ENCODE data around the gene TECR. TPM values are rescaled to one million over a fixed set of nuclear protein-coding genes. Genes with fewer than 3 reads are reported as not detected.
A peak's percentile ranks its signal among the peaks of the same experiment; 100 is the strongest.

Gene TECR
- total RNA-seq, 4 donors from 2014 or later, result 75.5 to 126 (median 99.0) TPM

DNA sequence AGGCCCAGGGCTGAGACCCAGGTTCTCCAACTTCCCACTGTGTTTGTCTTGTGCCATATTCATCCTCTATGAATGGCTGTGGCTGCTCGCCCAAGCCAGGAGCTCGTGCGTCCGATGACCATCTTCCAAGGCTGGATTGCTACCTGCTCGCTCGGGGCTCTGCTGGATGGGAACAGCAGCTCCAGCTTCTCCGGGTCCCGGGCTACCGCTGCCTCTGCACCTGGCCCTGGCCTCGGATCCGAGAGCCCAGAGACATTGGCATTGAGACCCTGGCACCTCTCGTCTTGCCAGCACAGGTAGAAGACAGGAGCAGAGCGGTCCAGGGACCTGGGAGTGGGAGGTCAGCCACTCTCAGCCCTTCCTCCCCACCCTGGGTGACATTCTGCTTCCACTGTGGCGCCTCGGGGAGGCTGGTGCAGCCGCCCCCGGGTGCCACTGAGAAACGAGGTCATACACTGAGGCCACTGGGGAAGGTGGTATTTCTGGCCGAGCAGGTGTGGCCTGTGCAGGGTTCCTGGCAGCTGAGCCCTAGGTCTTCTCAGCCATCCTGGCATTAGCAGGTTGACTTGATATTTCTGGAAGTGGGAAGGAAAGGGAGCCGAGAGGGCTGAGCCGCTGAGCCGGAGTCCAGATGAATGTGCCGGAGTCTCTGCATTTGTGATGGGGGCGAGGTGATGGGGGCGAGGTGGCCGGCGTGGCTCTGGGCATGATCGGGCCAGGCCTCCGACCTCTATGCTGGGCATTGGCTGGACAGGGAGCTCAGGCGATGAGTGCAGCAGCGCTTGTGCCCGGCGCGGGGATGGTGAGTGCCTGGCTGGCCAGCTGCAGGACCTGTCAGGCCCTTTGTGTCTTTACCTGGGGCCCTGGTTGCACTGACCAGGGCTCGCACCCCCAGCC lies 23.9 kb downstream of the TECR start:
- 90 to 97% methylated on average over 16 to 20 of the region's 35 CpGs for WGBS, 2 donors
- Histone ChIP-seq H3K4me3 (replicated peaks in 1 of 3) (no peak overlapping the region), H3K9me3 (no peaks in the 10 kb centered on the region), H3K27me3 (no peaks in the 10 kb centered on the region), H3K27ac (no peak overlapping the region), H3K4me1 (peaks cover 34 to 55% of the 10 kb centered on the region in 2 donors), H3K36me3 (no peaks in the 10 kb centered on the region)
- intact Hi-C loops (cut with DNase I), result loop anchor here (10.0 kb wide), 1 partner anchor 48 kb away; no protein-coding TSS in a partner anchor
- TF ChIP-seq CTCF (IDR thresholded peaks at IDR 0.05), result no peak
- TF ChIP-seq POLR2A (IDR thresholded peaks at IDR 0.05), result no peak
- DNase-seq, result no peak

DNA sequence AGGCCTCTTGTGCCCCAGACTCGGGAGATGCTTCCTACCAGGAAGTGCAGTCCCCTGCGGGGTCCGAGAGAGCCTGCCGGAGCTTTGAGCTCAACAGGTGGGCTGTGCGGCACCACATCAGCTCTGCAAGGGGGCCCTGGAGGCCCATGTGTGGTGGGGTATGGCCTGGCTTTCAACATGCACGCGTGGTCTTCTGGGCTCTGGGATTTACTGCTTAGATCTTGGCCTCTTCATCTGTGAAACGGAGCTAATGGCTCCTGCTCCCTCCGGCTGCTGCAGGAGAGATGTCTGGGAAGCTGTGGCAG lies 24.5 kb downstream of the TECR start:
- 81 to 86% methylated on average over 2 to 4 of the region's 9 CpGs for WGBS, 2 donors
- TF ChIP-seq POLR2A (IDR thresholded peaks at IDR 0.05), result no peak
- no peak for TF ChIP-seq CTCF (IDR thresholded peaks at IDR 0.05)
- Histone ChIP-seq H3K4me1 (peaks cover 38 to 61% of the 10 kb centered on the region in 2 donors), H3K9me3 (no peaks in the 10 kb centered on the region), H3K27ac (no peak overlapping the region), H3K27me3 (no peaks in the 10 kb centered on the region), H3K4me3 (replicated peaks in 1 of 3) (no peak overlapping the region), H3K36me3 (no peaks in the 10 kb centered on the region)
- DNase-seq, result no peak
- intact Hi-C loops (cut with DNase I), result loop anchor here (10.0 kb wide), 1 partner anchor 49 kb away; no protein-coding TSS in a partner anchor

DNA sequence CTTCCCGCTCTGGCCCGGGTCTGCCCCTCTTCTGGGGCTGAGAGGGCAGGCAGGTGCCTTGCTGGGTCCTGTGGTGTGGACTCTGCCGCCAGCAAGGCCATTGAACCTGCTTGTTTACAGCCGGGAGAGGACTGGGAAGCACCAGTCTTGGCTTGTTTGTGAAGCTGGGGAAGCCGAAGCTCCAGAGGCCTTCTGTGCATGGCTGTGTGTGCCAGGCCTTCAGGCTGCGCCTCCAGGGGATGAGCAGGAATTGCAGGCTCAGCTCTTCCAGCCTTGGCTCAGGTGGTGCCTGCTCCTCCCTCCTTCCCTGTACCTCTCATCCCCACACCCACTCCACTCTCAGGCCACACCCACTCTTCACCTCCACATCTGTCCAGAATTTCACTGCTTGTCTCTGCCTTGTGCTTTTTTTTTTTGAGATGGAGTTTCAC lies 25.0 kb downstream of the TECR start:
- DNase-seq, result peak; percentile 38 to 57

DNA sequence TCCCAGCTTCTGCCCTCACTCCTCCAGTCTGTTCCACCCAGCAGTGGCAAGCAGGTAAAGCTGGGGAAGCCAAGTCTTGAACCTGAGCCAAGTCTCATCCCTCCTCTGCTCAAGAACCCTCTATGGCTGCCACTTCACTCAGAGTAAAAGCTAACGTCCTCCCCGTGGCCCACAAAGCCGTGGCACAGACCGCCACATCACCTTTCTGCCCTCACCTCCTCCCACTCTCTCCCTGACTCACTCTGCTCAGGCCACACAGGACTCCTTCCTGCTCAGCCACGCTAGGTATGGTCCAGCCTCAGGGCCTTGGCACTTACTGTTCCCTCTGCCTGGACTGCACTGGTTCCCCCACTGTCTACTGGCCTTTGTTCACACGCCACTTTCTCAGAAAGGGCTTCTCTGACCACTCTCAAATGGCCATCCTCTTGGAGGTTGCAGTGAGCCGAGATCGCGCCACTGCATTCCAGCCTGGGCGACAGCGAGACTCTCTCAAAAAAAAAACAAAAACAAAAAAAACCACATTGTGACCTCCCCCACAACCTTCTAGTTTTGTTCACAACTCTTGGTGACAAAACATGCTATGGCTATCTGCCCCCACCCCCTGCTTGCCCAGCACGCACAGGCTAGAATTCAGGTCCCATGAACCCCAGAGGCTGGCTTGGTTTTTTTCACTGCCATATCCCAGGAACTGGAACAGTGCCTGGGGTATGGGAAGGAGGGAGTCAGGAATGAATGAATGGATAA lies 26.7 kb downstream of the TECR start:
- DNase-seq, result no peak
- Histone ChIP-seq H3K36me3 (no peaks in the 10 kb centered on the region), H3K9me3 (no peaks in the 10 kb centered on the region), H3K27me3 (no peaks in the 10 kb centered on the region), H3K4me1 (peaks cover 23 to 53% of the 10 kb centered on the region in 2 donors), H3K27ac (peak overlapping the region in 1 of 3 donors; percentile 78), H3K4me3 (replicated peaks in 1 of 3) (no peak overlapping the region)
- TF ChIP-seq POLR2A (IDR thresholded peaks at IDR 0.05) (no peak), CTCF (IDR thresholded peaks at IDR 0.05) (no peak)
- intact Hi-C loops (cut with DNase I), result loop anchor here (10.0 kb wide), 1 partner anchor 51 kb away; no protein-coding TSS in a partner anchor
- 55 to 83% methylated on average over 12 of the region's 12 CpGs for WGBS, 2 donors

More for the DNA sequence above, 25.0 kb downstream of the TECR start:
- Histone ChIP-seq H3K36me3 (no peaks in the 10 kb centered on the region), H3K27ac (no peak overlapping the region), H3K9me3 (no peaks in the 10 kb centered on the region), H3K4me1 (peaks cover 37 to 64% of the 10 kb centered on the region in 2 donors), H3K4me3 (replicated peaks in 1 of 3) (no peak overlapping the region), H3K27me3 (no peaks in the 10 kb centered on the region)
- WGBS, 2 donors, result 60 to 70% methylated on average over 2 to 3 of the region's 6 CpGs
- TF ChIP-seq CTCF (IDR thresholded peaks at IDR 0.05), result no peak
- no peak for TF ChIP-seq POLR2A (IDR thresholded peaks at IDR 0.05)
- intact Hi-C loops (cut with DNase I), result loop anchor here (10.0 kb wide), 1 partner anchor 50 kb away; no protein-coding TSS in a partner anchor

Data from thyroid gland (tissue), 4 donors.